Memory B cell (primary cell): ENCODE data around the gene CYP26B1.
A peak's percentile ranks its signal among the peaks of the same experiment; 100 is the strongest.

ENCODE experiments used
- ATAC-seq: fragments of 150-1000 bp; cut with Tn5 transposase; 2 replicates; pipeline ENCODE4 v1.10.0; 2021; ENCODE audit warnings: low read depth, mild to moderate bottlenecking, moderate library complexity
- DNase-seq, 2 donors: peaks; one replicate each; pipeline ENCODE4 v3.0.0; 2022; ENCODE audit warnings: low spot score in 2 of 2
- H3K27ac Mint-ChIP-seq: one replicate; pipeline ENCODE4 v1.8.0; 2022; ENCODE audit warnings: mild to moderate bottlenecking, moderate library complexity, mixed read lengths
- H3K27me3 Mint-ChIP-seq: one replicate; pipeline ENCODE4 v1.8.0; 2022; ENCODE audit warnings: mixed read lengths
- H3K36me3 Mint-ChIP-seq: one replicate; pipeline ENCODE4 v1.8.0; 2022; ENCODE audit warnings: mild to moderate bottlenecking, mixed read lengths
- H3K4me1 Mint-ChIP-seq: one replicate; pipeline ENCODE4 v1.8.0; 2022; ENCODE audit warnings: mixed read lengths
- H3K4me3 Mint-ChIP-seq: one replicate; pipeline ENCODE4 v1.8.0; 2022; ENCODE audit warnings: mild to moderate bottlenecking, moderate library complexity, mixed read lengths
- H3K9me3 Mint-ChIP-seq: one replicate; pipeline ENCODE4 v1.8.0; 2022; ENCODE audit warnings: mixed read lengths

The CYP26B1 gene

GRCh38 chr2:72166279-72166678 lies 18.6 kb upstream of the CYP26B1 start:
- Mint-ChIP-seq H3K27me3 (peaks cover 7% of the 10 kb centered on the region), H3K4me3 (no peak overlapping the region)

GRCh38 chr2:72165792-72166191 lies 18.1 kb upstream of the CYP26B1 start:
- Mint-ChIP-seq H3K4me3 (no peak overlapping the region), H3K27ac (no peak overlapping the region), H3K4me1 (no peaks in the 10 kb centered on the region), H3K36me3 (no peaks in the 10 kb centered on the region), H3K27me3 (peaks cover 9% of the 10 kb centered on the region), H3K9me3 (peaks cover 4% of the 10 kb centered on the region)
- DNase-seq: no peak
- ATAC-seq: no peak

More at GRCh38 chr2:72166279-72166678, 18.6 kb upstream of the CYP26B1 start:
- Mint-ChIP-seq H3K9me3 (peaks cover 4% of the 10 kb centered on the region), H3K4me1 (no peaks in the 10 kb centered on the region), H3K36me3 (no peaks in the 10 kb centered on the region), H3K27ac (no peak overlapping the region)
- ATAC-seq: no peak
- no peak for DNase-seq

GRCh38 chr2:72162574-72162973 lies 14.9 kb upstream of the CYP26B1 start:
- DNase-seq: no peak
- ATAC-seq: no peak
- Mint-ChIP-seq H3K9me3 (no peaks in the 10 kb centered on the region), H3K36me3 (no peaks in the 10 kb centered on the region), H3K27me3 (peaks cover 11% of the 10 kb centered on the region), H3K27ac (no peak overlapping the region), H3K4me1 (no peaks in the 10 kb centered on the region), H3K4me3 (no peak overlapping the region)

GRCh38 chr2:72159211-72159993 lies 11.7 kb upstream of the CYP26B1 start:
- Mint-ChIP-seq H3K27me3 (peaks cover 12% of the 10 kb centered on the region), H3K27ac (no peak overlapping the region), H3K9me3 (no peaks in the 10 kb centered on the region), H3K4me1 (no peaks in the 10 kb centered on the region), H3K4me3 (no peak overlapping the region), H3K36me3 (no peaks in the 10 kb centered on the region)
- DNase-seq: no peak
- no peak for ATAC-seq

GRCh38 chr2:72157871-72158771 lies 10.5 kb upstream of the CYP26B1 start:
- no peak overlapping the region for H3K27ac Mint-ChIP-seq
- peak in 1 of 2 donors; percentile 6 for DNase-seq
- H3K36me3 Mint-ChIP-seq: no peaks in the 10 kb centered on the region

GRCh38 chr2:72156872-72157271 lies 9.2 kb upstream of the CYP26B1 start:
- DNase-seq (no peak), ATAC-seq (no peak)
- Mint-ChIP-seq H3K4me1 (no peaks in the 10 kb centered on the region), H3K27me3 (peaks cover 11% of the 10 kb centered on the region), H3K4me3 (no peak overlapping the region), H3K27ac (no peak overlapping the region), H3K9me3 (no peaks in the 10 kb centered on the region), H3K36me3 (no peaks in the 10 kb centered on the region)

More at GRCh38 chr2:72157871-72158771, 10.5 kb upstream of the CYP26B1 start:
- Mint-ChIP-seq H3K4me1 (no peaks in the 10 kb centered on the region), H3K4me3 (no peak overlapping the region), H3K27me3 (peaks cover 12% of the 10 kb centered on the region), H3K9me3 (no peaks in the 10 kb centered on the region)
- no peak for ATAC-seq

GRCh38 chr2:72155737-72156136 lies 8.1 kb upstream of the CYP26B1 start:
- Mint-ChIP-seq H3K27ac (no peak overlapping the region), H3K36me3 (no peaks in the 10 kb centered on the region), H3K9me3 (no peaks in the 10 kb centered on the region), H3K27me3 (peaks cover 13% of the 10 kb centered on the region), H3K4me3 (no peak overlapping the region), H3K4me1 (no peaks in the 10 kb centered on the region)
- ATAC-seq (no peak), DNase-seq (peak in 1 of 2 donors; percentile 3)

GRCh38 chr2:72155151-72155550 lies 7.5 kb upstream of the CYP26B1 start:
- H3K4me1 Mint-ChIP-seq: peaks cover 4% of the 10 kb centered on the region
- H3K36me3 Mint-ChIP-seq: no peaks in the 10 kb centered on the region
- DNase-seq (peak in 1 of 2 donors; percentile 1), ATAC-seq (no peak)
- no peaks in the 10 kb centered on the region for H3K9me3 Mint-ChIP-seq
- H3K27ac Mint-ChIP-seq: no peak overlapping the region
- H3K4me3 Mint-ChIP-seq: no peak overlapping the region
- H3K27me3 Mint-ChIP-seq: peaks cover 14% of the 10 kb centered on the region

GRCh38 chr2:72154386-72154975 lies 6.8 kb upstream of the CYP26B1 start:
- Mint-ChIP-seq H3K4me3 (no peak overlapping the region), H3K9me3 (no peaks in the 10 kb centered on the region), H3K4me1 (peaks cover 11% of the 10 kb centered on the region), H3K36me3 (no peaks in the 10 kb centered on the region), H3K27me3 (peaks cover 20% of the 10 kb centered on the region), H3K27ac (no peak overlapping the region)
- DNase-seq (peak in 1 of 2 donors; percentile 6), ATAC-seq (no peak)

- no peak overlapping the region for H3K4me3 Mint-ChIP-seq
- H3K4me1 Mint-ChIP-seq: peaks cover 16% of the 10 kb centered on the region
- peaks cover 25% of the 10 kb centered on the region for H3K27me3 Mint-ChIP-seq
- ATAC-seq (no peak), DNase-seq (peak in 1 of 2 donors; percentile 3)
- no peak overlapping the region for H3K27ac Mint-ChIP-seq
- no peaks in the 10 kb centered on the region for H3K9me3 Mint-ChIP-seq
- H3K36me3 Mint-ChIP-seq: no peaks in the 10 kb centered on the region
These were observed 6.3 kb upstream of the CYP26B1 start for GRCh38 chr2:72153924-72154323.

- Mint-ChIP-seq H3K4me1 (peaks cover 19% of the 10 kb centered on the region), H3K27me3 (peaks cover 28% of the 10 kb centered on the region), H3K9me3 (no peaks in the 10 kb centered on the region), H3K4me3 (no peak overlapping the region), H3K27ac (no peak overlapping the region), H3K36me3 (peaks cover 2% of the 10 kb centered on the region)
- DNase-seq (peak in 1 of 2 donors; percentile 8), ATAC-seq (no peak)
These were observed 5.5 kb upstream of the CYP26B1 start for GRCh38 chr2:72153026-72153791.

- DNase-seq (peak in 1 of 2 donors; percentile 6), ATAC-seq (no peak)
- Mint-ChIP-seq H3K27ac (no peak overlapping the region), H3K9me3 (peaks cover 5% of the 10 kb centered on the region), H3K4me1 (peaks cover 28% of the 10 kb centered on the region), H3K27me3 (peaks cover 32% of the 10 kb centered on the region), H3K36me3 (peaks cover 7% of the 10 kb centered on the region), H3K4me3 (no peak overlapping the region)
These were observed 3.2 kb upstream of the CYP26B1 start for GRCh38 chr2:72150861-72151356.

- peaks cover 7% of the 10 kb centered on the region for H3K36me3 Mint-ChIP-seq
- peak overlapping the region; percentile 29 for H3K27ac Mint-ChIP-seq
- H3K27me3 Mint-ChIP-seq: peaks cover 34% of the 10 kb centered on the region
- H3K4me3 Mint-ChIP-seq: peak overlapping the region; percentile 81
- peak; percentile 72 for ATAC-seq
- peaks cover 30% of the 10 kb centered on the region for H3K4me1 Mint-ChIP-seq
- peak; percentile 59 to 70 for DNase-seq
- H3K9me3 Mint-ChIP-seq: peaks cover 5% of the 10 kb centered on the region
These were observed 2.6 kb upstream of the CYP26B1 start for GRCh38 chr2:72150157-72150860.
